K562 (cell line): ENCODE measurements around the gene ZFYVE1. TPM values are rescaled to one million over a fixed set of nuclear protein-coding genes. Genes with fewer than 3 reads are reported as not detected.

Experiments
- ATF1 ChIP-seq, 2 experiments: fragments of 450-650 bp in 1 of 2; IDR thresholded peaks; 2 replicates each; pipeline ENCODE4 v1.6.1; 2016; ENCODE audit warnings: missing compliant biosample characterization in 1 of 2, missing genetic modification characterization in 1 of 2
- ATF4 ChIP-seq: fragments of 450-650 bp; formaldehyde crosslinking; IDR thresholded peaks from 2 replicates; pipeline ENCODE4 v1.4.0; 2022; ENCODE audit warnings: mild to moderate bottlenecking, moderate library complexity
- E2F1 ChIP-seq: sonication (generic); formaldehyde crosslinking; IDR thresholded peaks from 2 replicates; pipeline ENCODE4 v1.8.1; 2023; ENCODE audit warnings: mild to moderate bottlenecking, missing genetic modification reagents, moderate library complexity
- FUS ChIP-seq: fragments of 200-400 bp; formaldehyde crosslinking; optimal IDR thresholded peaks from 2 replicates; pipeline ENCODE3; 2017; ENCODE audit warnings: low read depth, low read length
- GABPB1 ChIP-seq: sonication (generic); formaldehyde crosslinking; IDR thresholded peaks from 2 replicates; pipeline ENCODE4 v1.8.0; 2022; ENCODE audit warnings: mild to moderate bottlenecking, missing genetic modification reagents
- MBD2 ChIP-seq: sonication (generic); IDR thresholded peaks from 2 replicates; pipeline ENCODE4 v1.6.1; 2016; ENCODE audit warnings: low read depth, borderline replicate concordance
- MCM5 ChIP-seq: fragments of 450-650 bp; IDR thresholded peaks from 2 replicates; pipeline ENCODE4 v1.6.1; 2016; ENCODE audit warnings: low read depth
- MEF2D ChIP-seq: conservative IDR thresholded peaks from 2 replicates; pipeline ENCODE4 v1.6.1; 2016; ENCODE audit warnings: low read depth, missing genetic modification characterization, missing compliant biosample characterization
- REST ChIP-seq, 2 experiments: fragments of 450-650 bp; formaldehyde crosslinking in 1 of 2; IDR thresholded peaks; 2 replicates each; pipeline versions ENCODE4 v1.4.0 to v1.6.1; 2014 to 2020; ENCODE audit warnings: mild to moderate bottlenecking in 2 of 2, borderline replicate concordance in 1 of 2, low read depth in 1 of 2
- SMAD3 ChIP-seq: fragments of 450-650 bp; formaldehyde crosslinking; conservative IDR thresholded peaks from 2 replicates; pipeline ENCODE4 v1.4.0; 2020; ENCODE audit warnings: mild to moderate bottlenecking
- TOE1 ChIP-seq, 2 experiments: fragments of 450-650 bp in 1 of 2; sonication (generic) in 1 of 2; formaldehyde crosslinking in 1 of 2; IDR thresholded peaks; 2 replicates each; pipeline versions ENCODE4 v1.7.1 to v1.8.0; 2016 to 2022; ENCODE audit warnings: borderline replicate concordance in 2 of 2, mild to moderate bottlenecking in 2 of 2, antibody characterized with exemption in 1 of 2, inconsistent platforms in 1 of 2, low read depth in 1 of 2, missing genetic modification reagents in 1 of 2, moderate library complexity in 1 of 2
- UBTF ChIP-seq, 2 experiments: IDR thresholded peaks; 2 replicates each; pipeline ENCODE4 v1.6.1; 2012; ENCODE audit warnings: improper control_type of control experiment in 2 of 2, low read depth in 2 of 2, low read length in 2 of 2, borderline replicate concordance in 1 of 2
- XRCC4 ChIP-seq: IDR thresholded peaks from one replicate; pipeline ENCODE4 v1.6.1; 2011; ENCODE audit not compliant: insufficient read depth, insufficient read length; ENCODE audit errors: extremely low read depth
- ZBTB1 ChIP-seq: sonication (generic); formaldehyde crosslinking; IDR thresholded peaks from 2 replicates; pipeline ENCODE4 v1.8.1; 2023; ENCODE audit warnings: missing genetic modification reagents, low read depth, mild to moderate bottlenecking, borderline replicate concordance
- ZKSCAN1 ChIP-seq: fragments of 150-350 bp; IDR thresholded peaks from 2 replicates; pipeline ENCODE4 v1.6.1; 2016; ENCODE audit warnings: low read depth, low read length
- ZNF140 ChIP-seq: fragments of 250-450 bp; sonication (Bioruptor Pico); IDR thresholded peaks from 2 replicates; pipeline ENCODE4 v1.8.0; 2021; ENCODE audit warnings: moderate library complexity, mild to moderate bottlenecking, inconsistent platforms
- polyA plus RNA-seq, 8 experiments: library from polyadenylated mRNA; depleted of rRNA in 4 of 8; stranded (reverse) in 5 of 8; unstranded in 3 of 8; fragments of >200 nt; fragmentation: Nextera tagmentation in 2 of 8; fragmentation: Illumina TruSeq in 1 of 8; extraction: Ambion mirVana in 2 of 8; extraction: Trizol in 1 of 8; gene quantifications; 2 replicates each; pipeline versions ENCODE4 v1.2.1 to v1.2.3, GENCODE V29; 2011 to 2014; ENCODE audit warnings: inconsistent platforms in 1 of 8, missing spikeins in 1 of 8
- total RNA-seq, 7 experiments: library from RNA; depleted of rRNA in 6 of 7; stranded (reverse); fragments of >200 nt in 6 of 7; fragmentation: Illumina TruSeq in 2 of 7; extraction: Trizol in 2 of 7; gene quantifications; 2 replicates each; pipeline versions ENCODE4 v1.2.1 to v1.2.3, GENCODE V29; 2011 to 2021; ENCODE audit warnings: low replicate concordance in 1 of 7

Gene ZFYVE1
- total and polyA plus RNA-seq, 9 of the 15 experiments (the other 6 are each of a cell fraction or from before 2014, with no cell fraction given): 0.62 to 5.5 (median 3.4) TPM

GRCh38 chr14:73057944-73058223 lies 31.0 kb upstream of the ZFYVE1 start (continued):
- TF ChIP-seq GABPB1 (no peak), ZNF140 (no peak), ATF1 (CRISPR knock-in tag; IDR thresholded peaks at IDR 0.05) (no peak), ATF1 (tag; IDR thresholded peaks at IDR 0.05) (no peak), XRCC4 (no peak), ZBTB1 (CRISPR knock-in tag) (no peak), MEF2D (tag) (no peak), MBD2 (no peak; the same call in 1 of the 2 replicates), TOE1 (IDR thresholded peaks at IDR 0.05; ENCODE audit: borderline replicate concordance) (no peak), TOE1 (CRISPR knock-in tag; IDR thresholded peaks at IDR 0.05; ENCODE audit: borderline replicate concordance, low read depth) (no peak), UBTF (IDR thresholded peaks at IDR 0.05; ENCODE audit: borderline replicate concordance in 1 of 2, low read depth in 2 of 2, low read length in 2 of 2) (no peak), E2F1 (CRISPR knock-in tag) (no peak), ATF4 (CRISPR knock-in tag) (0 out of 2 replicates have a peak, but pooled peaks have one; percentile 28), MCM5 (no peak), ZKSCAN1 (no peak), FUS (no peak), REST (IDR thresholded peaks at IDR 0.05; ENCODE audit: borderline replicate concordance) (no peak), REST (CRISPR knock-in tag; IDR thresholded peaks at IDR 0.05; ENCODE audit: low read depth) (no peak), SMAD3 (no peak)
